Panc1 (cell line): ENCODE results near the gene SLC6A1. TPM values are rescaled to one million over a fixed set of nuclear protein-coding genes. Genes with fewer than 3 reads are reported as not detected.

Experiments
- ATAC-seq: fragments of 200-7000 bp; cut with Tn5 transposase; 2 replicates; pipeline ENCODE4 v1.9.1; 2020; ENCODE audit warnings: mild to moderate bottlenecking, moderate library complexity
- BruUV-seq: library from RNA; stranded (reverse); fragments of 400-500 nt; replicated peaks from 2 replicates; lab custom pipeline; 2021; lab: Mats Ljungman, UMichigan
- CTCF ChIA-PET: fragments of 300-600 bp; sonication (Branson Sonifier 250); formaldehyde crosslinking; loops from one replicate; lab custom pipeline; 2022; ENCODE audit warnings: antibody characterized with exemption; lab: Charles Lee
- POLR2A ChIA-PET: fragments of 300-600 bp; sonication (Branson Sonifier 250); formaldehyde crosslinking; loops from one replicate; lab custom pipeline; 2022; ENCODE audit warnings: antibody characterized with exemption; lab: Charles Lee
- DNase-seq: peaks from one replicate; pipeline ENCODE4 v3.0.0-alpha.2; 2010; ENCODE audit warnings: low read depth, low spot score
- H3K27ac ChIP-seq: 2 replicates; pipeline ENCODE4 v1.5.1; 2011; ENCODE audit warnings: mild to moderate bottlenecking, low read length, inconsistent platforms
- H3K27me3 ChIP-seq: fragments of 200-500 bp; sonication (Bioruptor generic); 2 replicates; pipeline ENCODE4 v1.6.0; 2014; ENCODE audit warnings: low read length, inconsistent platforms; ENCODE audit not compliant: control insufficient read depth, insufficient read depth
- H3K36me3 ChIP-seq: fragments of 200-500 bp; sonication (Bioruptor generic); 2 replicates; pipeline ENCODE4 v1.5.1; 2014; ENCODE audit warnings: inconsistent platforms, mild to moderate bottlenecking, low read length, moderate library complexity; ENCODE audit not compliant: control insufficient read depth, insufficient read depth
- H3K4me1 ChIP-seq: 2 replicates; pipeline ENCODE4 v1.5.1; 2011; ENCODE audit warnings: inconsistent platforms, mild to moderate bottlenecking, low read length, moderate library complexity; ENCODE audit not compliant: control insufficient read depth, insufficient read depth
- H3K4me3 ChIP-seq, 2 experiments: 2 replicates each; pipeline ENCODE4 v1.5.1; 2011 to 2012; ENCODE audit warnings: low read depth in 2 of 2, low read length in 2 of 2, mild to moderate bottlenecking in 2 of 2, inconsistent platforms in 1 of 2, moderate library complexity in 1 of 2
- H3K9me3 ChIP-seq: fragments of 200-500 bp; sonication (Bioruptor generic); 2 replicates; pipeline ENCODE4 v1.5.1; 2014; ENCODE audit warnings: low read depth, mild to moderate bottlenecking, inconsistent platforms, low read length, moderate library complexity; ENCODE audit not compliant: control insufficient read depth, insufficient read depth
- CTCF ChIP-seq: fragments of 450-650 bp; IDR thresholded peaks from 2 replicates; pipeline ENCODE4 v1.5.1; 2017; ENCODE audit warnings: mild to moderate bottlenecking
- POLR2AphosphoS5 ChIP-seq: IDR thresholded peaks from 2 replicates; pipeline ENCODE4 v1.6.1; 2012; ENCODE audit warnings: mild to moderate bottlenecking, low read depth, low read length, moderate library complexity
- SIN3A ChIP-seq: IDR thresholded peaks from 2 replicates; pipeline ENCODE4 v1.6.1; 2012; ENCODE audit warnings: low read depth, mild to moderate bottlenecking, low read length, moderate library complexity, borderline replicate concordance; ENCODE audit not compliant: insufficient read depth
- TCF7L2 ChIP-seq: IDR thresholded peaks from 2 replicates; pipeline ENCODE4 v1.6.1; 2011; ENCODE audit warnings: mild to moderate bottlenecking, low read depth, low read length, inconsistent platforms
- in situ Hi-C: cut with HindIII; loops from 2 replicates; pipeline ENCODE4 v1.10.0; 2016; ENCODE audit warnings: low sequenced_read_pairs, low pct_unique_long_range_greater_than_20kb
- intact Hi-C: fragments of 100-400 bp; cut with micrococcal nuclease; formaldehyde crosslinking; loops from one replicate; pipeline ENCODE4 v1.10.0; 2022; ENCODE audit not compliant: unreplicated experiment
- total RNA-seq: library from RNA; stranded (reverse); gene quantifications from one replicate; pipeline ENCODE4 v1.2.1, GENCODE V29; 2021; ENCODE audit not compliant: unreplicated experiment
- TF ChIP-seq, protein P1 (sequence below), 2 experiments: IDR thresholded peaks; 2 replicates each; pipeline ENCODE4 v1.6.1; 2011 to 2012; ENCODE audit warnings: low read depth in 2 of 2, control low read depth in 1 of 2, low read length in 1 of 2, mild to moderate bottlenecking in 1 of 2, moderate library complexity in 1 of 2; ENCODE audit not compliant: insufficient read depth in 1 of 2

Gene SLC6A1
- total RNA-seq, 1 experiment from 2014 or later: not detected

DNA sequence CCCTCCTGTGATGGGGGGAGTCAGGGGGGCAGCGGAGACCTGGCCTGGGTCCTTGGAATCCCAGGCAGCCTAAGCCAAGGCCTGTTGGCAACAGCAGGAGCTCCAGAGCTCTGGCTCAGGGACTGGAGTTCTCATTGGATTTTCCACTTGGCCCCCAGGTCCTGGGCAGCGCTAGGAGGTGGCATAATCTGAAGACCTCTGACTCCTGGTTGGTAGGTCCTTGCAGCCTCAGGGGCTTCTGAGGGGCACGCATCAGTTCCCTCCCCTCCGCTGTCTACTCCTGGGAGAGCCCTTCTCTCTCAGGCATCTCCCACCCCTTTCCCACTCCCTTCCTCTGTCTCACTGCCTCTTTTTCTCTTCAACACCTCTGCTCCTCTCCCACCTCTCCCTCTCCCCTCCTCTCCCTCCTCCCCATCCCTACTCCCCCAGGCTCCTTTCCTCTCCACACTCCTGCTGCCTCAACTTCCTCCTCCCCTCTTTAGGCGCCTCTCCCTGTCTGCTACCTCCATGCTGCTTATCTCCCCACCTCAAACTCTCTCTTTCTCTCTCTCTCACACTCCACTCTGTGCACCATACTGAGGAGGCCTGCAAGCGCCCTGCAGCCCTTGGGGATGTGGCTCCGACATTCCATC, 41.1 kb upstream of the SLC6A1 start:
- no peak overlapping the region for H3K4me3 ChIP-seq
- intact Hi-C loops: no loop called here
- peak; percentile 28; the same call in 1 of the 2 replicates for ATAC-seq

DNA sequence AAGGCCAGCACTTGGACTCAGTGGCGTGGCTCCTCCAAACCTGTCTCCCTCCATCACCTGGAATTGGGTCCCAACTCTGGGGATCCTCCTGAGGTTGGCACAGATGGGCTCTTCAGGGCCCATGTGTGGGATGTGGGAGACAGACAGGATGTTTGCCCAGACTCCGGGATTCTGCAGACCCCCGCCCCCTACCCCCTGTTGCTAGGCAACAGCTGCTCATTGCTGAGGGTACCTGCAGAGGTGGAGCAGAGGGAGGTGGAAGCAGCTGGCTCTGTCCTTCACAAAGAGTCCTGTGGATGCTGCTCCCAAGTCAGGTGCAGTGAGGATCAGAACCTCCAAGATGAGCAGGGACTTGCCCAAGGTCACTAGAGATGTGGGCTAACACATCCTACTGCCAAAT, 40.0 kb upstream of the SLC6A1 start:
- intact Hi-C loops (no loop called here), in situ Hi-C loops (no loop called here)
- Histone ChIP-seq H3K36me3 (no peaks in the 10 kb centered on the region), H3K9me3 (no peaks in the 10 kb centered on the region), H3K4me1 (no peaks in the 10 kb centered on the region), H3K27me3 (no peaks in the 10 kb centered on the region), H3K27ac (no peak overlapping the region), H3K4me3 (no peak overlapping the region)
- no TSS peak for BruUV-seq
- ChIA-PET CTCF (no interaction called here), POLR2A (no interaction called here)
- TF ChIP-seq CTCF: no peak
- TF ChIP-seq TCF7L2: no peak
- TF ChIP-seq POLR2AphosphoS5: no peak
- no peak for TF ChIP-seq SIN3A
- TF ChIP-seq, protein P1, sequence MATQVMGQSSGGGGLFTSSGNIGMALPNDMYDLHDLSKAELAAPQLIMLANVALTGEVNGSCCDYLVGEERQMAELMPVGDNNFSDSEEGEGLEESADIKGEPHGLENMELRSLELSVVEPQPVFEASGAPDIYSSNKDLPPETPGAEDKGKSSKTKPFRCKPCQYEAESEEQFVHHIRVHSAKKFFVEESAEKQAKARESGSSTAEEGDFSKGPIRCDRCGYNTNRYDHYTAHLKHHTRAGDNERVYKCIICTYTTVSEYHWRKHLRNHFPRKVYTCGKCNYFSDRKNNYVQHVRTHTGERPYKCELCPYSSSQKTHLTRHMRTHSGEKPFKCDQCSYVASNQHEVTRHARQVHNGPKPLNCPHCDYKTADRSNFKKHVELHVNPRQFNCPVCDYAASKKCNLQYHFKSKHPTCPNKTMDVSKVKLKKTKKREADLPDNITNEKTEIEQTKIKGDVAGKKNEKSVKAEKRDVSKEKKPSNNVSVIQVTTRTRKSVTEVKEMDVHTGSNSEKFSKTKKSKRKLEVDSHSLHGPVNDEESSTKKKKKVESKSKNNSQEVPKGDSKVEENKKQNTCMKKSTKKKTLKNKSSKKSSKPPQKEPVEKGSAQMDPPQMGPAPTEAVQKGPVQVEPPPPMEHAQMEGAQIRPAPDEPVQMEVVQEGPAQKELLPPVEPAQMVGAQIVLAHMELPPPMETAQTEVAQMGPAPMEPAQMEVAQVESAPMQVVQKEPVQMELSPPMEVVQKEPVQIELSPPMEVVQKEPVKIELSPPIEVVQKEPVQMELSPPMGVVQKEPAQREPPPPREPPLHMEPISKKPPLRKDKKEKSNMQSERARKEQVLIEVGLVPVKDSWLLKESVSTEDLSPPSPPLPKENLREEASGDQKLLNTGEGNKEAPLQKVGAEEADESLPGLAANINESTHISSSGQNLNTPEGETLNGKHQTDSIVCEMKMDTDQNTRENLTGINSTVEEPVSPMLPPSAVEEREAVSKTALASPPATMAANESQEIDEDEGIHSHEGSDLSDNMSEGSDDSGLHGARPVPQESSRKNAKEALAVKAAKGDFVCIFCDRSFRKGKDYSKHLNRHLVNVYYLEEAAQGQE (IDR thresholded peaks at IDR 0.05; ENCODE audit: insufficient read depth in 1 of 2, low read depth in 2 of 2, low read length in 1 of 2): no peak
- DNase-seq (no peak), ATAC-seq (no peak)

More for the DNA sequence above, 41.1 kb upstream of the SLC6A1 start:
- ChIA-PET POLR2A (no interaction called here), CTCF (no interaction called here)
- H3K4me1 ChIP-seq: no peaks in the 10 kb centered on the region
- TF ChIP-seq, protein P1 (IDR thresholded peaks at IDR 0.05; ENCODE audit: insufficient read depth in 1 of 2, low read depth in 2 of 2, low read length in 1 of 2): no peak
- no peak for TF ChIP-seq CTCF
- no peak for TF ChIP-seq POLR2AphosphoS5
- no peak for TF ChIP-seq SIN3A
- TF ChIP-seq TCF7L2: no peak
- H3K27ac ChIP-seq: no peak overlapping the region
- no peaks in the 10 kb centered on the region for H3K36me3 ChIP-seq
- no TSS peak for BruUV-seq
- no peaks in the 10 kb centered on the region for H3K27me3 ChIP-seq
- DNase-seq: no peak
- in situ Hi-C loops: no loop called here
- no peaks in the 10 kb centered on the region for H3K9me3 ChIP-seq
